ENCODE data around the gene FRAT2.

- TF ChIP-seq CTCF (conservative IDR thresholded peaks at IDR 0.05; ENCODE audit: low read depth, low read length) = no peak
- no peak for TF ChIP-seq POLR2A (IDR thresholded peaks at IDR 0.05; ENCODE audit: low read depth, low read length)
- no peak for TF ChIP-seq CHD1 (IDR thresholded peaks at IDR 0.05; ENCODE audit: low read depth, low read length)
- TF ChIP-seq, protein P1, sequence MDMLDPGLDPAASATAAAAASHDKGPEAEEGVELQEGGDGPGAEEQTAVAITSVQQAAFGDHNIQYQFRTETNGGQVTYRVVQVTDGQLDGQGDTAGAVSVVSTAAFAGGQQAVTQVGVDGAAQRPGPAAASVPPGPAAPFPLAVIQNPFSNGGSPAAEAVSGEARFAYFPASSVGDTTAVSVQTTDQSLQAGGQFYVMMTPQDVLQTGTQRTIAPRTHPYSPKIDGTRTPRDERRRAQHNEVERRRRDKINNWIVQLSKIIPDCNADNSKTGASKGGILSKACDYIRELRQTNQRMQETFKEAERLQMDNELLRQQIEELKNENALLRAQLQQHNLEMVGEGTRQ (IDR thresholded peaks at IDR 0.05; ENCODE audit: low read depth, low read length) = no peak
- TF ChIP-seq RFX5 (IDR thresholded peaks at IDR 0.05; ENCODE audit: low read depth, low read length) = no peak
- TF ChIP-seq MAZ (IDR thresholded peaks at IDR 0.05; ENCODE audit: borderline replicate concordance, low read depth, low read length) = no peak
Observed at GRCh38 chr10:97325754-97326153, 8.8 kb downstream of the FRAT2 start.
